B cell (primary cell): Measurements from ENCODE around the gene BIK. TPM values are rescaled to one million over a fixed set of nuclear protein-coding genes. Genes with fewer than 3 reads are reported as not detected.

ENCODE experiments used
- ATAC-seq: fragments of 200-7000 bp; cut with Tn5 transposase; one replicate; pipeline ENCODE4 v1.10.0; 2021; ENCODE audit warnings: low read depth, mild to moderate bottlenecking, moderate number of reproducible peaks, moderate library complexity
- CTCF ChIA-PET: fragments of 350-600 bp; sonication (Branson Sonifier 250); formaldehyde crosslinking; loops from one replicate; lab custom pipeline; 2021; ENCODE audit warnings: antibody characterized with exemption, inconsistent platforms; lab: Charles Lee
- POLR2A ChIA-PET: fragments of 350-600 bp; sonication (Branson Sonifier 250); formaldehyde crosslinking; loops from one replicate; lab custom pipeline; 2021; ENCODE audit warnings: antibody characterized with exemption; lab: Charles Lee
- DNase-seq: peaks from one replicate; pipeline ENCODE4 v3.0.0; 2013
- H2AFZ ChIP-seq: 2 replicates; pipeline ENCODE4 v1.6.1; 2012; ENCODE audit warnings: mild to moderate bottlenecking, low read depth, low read length; ENCODE audit not compliant: insufficient read depth, poor library complexity, severe bottlenecking
- H3K27ac ChIP-seq, 2 donors: 1 replicate in 1 of 2; 2 replicates in 1 of 2; pipeline ENCODE4 v1.5.1; 2012 to 2013; ENCODE audit warnings: low read length in 2 of 2, mild to moderate bottlenecking in 2 of 2, moderate library complexity in 1 of 2
- H3K27me3 ChIP-seq, 4 experiments: fragments of 200-600 bp in 1 of 4; sonication (generic) in 1 of 4; replicated peaks in 1 of 4; 1 replicate in 2 of 4; 2 replicates in 2 of 4; pipeline versions ENCODE4 v1.6.1 to v1.7.0; 2013 to 2016; ENCODE audit warnings: low read length in 3 of 4, mild to moderate bottlenecking in 2 of 4, mixed read lengths in 1 of 4, moderate library complexity in 1 of 4; ENCODE audit not compliant: insufficient read depth in 4 of 4, control insufficient read depth in 3 of 4; ENCODE audit errors: control extremely low read depth in 1 of 4
- H3K36me3 ChIP-seq, 2 experiments: replicated peaks in 1 of 2; 1 replicate in 1 of 2; 2 replicates in 1 of 2; pipeline versions ENCODE4 v1.6.1 to v1.7.1; 2013; ENCODE audit warnings: low read length in 1 of 2; ENCODE audit not compliant: insufficient read depth in 2 of 2, control insufficient read depth in 1 of 2; ENCODE audit errors: control extremely low read depth in 1 of 2, extremely low read depth in 1 of 2
- H3K4me1 ChIP-seq, 2 donors: fragments of 200-600 bp in 1 of 2; sonication (generic) in 1 of 2; 1 replicate in 1 of 2; 2 replicates in 1 of 2; pipeline versions ENCODE4 v1.5.1 to v1.6.1; 2013 to 2017; ENCODE audit warnings: low read length in 2 of 2; ENCODE audit not compliant: control insufficient read depth in 2 of 2, insufficient read depth in 2 of 2
- H3K4me2 ChIP-seq: replicated peaks from 2 replicates; pipeline ENCODE3; 2012; ENCODE audit warnings: mild to moderate bottlenecking, low read depth, low read length; ENCODE audit not compliant: poor library complexity, severe bottlenecking
- H3K4me3 ChIP-seq, 5 experiments: fragments of 200-600 bp in 1 of 5; sonication (generic) in 1 of 5; 1 replicate in 3 of 5; 2 replicates in 2 of 5; pipeline versions ENCODE4 v1.5.1 to v1.7.0; 2011 to 2016; ENCODE audit warnings: low read length in 4 of 5, mild to moderate bottlenecking in 4 of 5, low read depth in 2 of 5, control low read depth in 1 of 5, moderate library complexity in 1 of 5; ENCODE audit not compliant: insufficient read depth in 1 of 5; ENCODE audit errors: control extremely low read depth in 1 of 5, extremely low read depth in 1 of 5
- H3K79me2 ChIP-seq: fragments of 200-600 bp; sonication (generic); one replicate; pipeline ENCODE4 v1.6.0; 2016; ENCODE audit warnings: low read length; ENCODE audit not compliant: control insufficient read depth, insufficient read depth
- H3K9ac ChIP-seq: fragments of 200-600 bp; sonication (generic); 2 replicates; pipeline ENCODE4 v1.6.1; 2017; ENCODE audit warnings: mild to moderate bottlenecking, low read length, moderate library complexity
- H3K9me3 ChIP-seq, 3 donors: one replicate each; pipeline versions ENCODE4 v1.6.1 to v1.7.1; 2013; ENCODE audit warnings: low read length in 2 of 3; ENCODE audit not compliant: control insufficient read depth in 2 of 3, insufficient read depth in 1 of 3; ENCODE audit errors: control extremely low read depth in 1 of 3
- H4K20me1 ChIP-seq: 2 replicates; pipeline ENCODE4 v1.6.0; 2012; ENCODE audit warnings: mild to moderate bottlenecking, low read length; ENCODE audit not compliant: insufficient read depth, control insufficient read depth, poor library complexity, severe bottlenecking
- H3K27ac Mint-ChIP-seq: one replicate; pipeline ENCODE4 v1.8.0; 2021; ENCODE audit warnings: mixed read lengths
- H3K27me3 Mint-ChIP-seq: one replicate; pipeline ENCODE4 v1.8.0; 2021; ENCODE audit warnings: mixed read lengths
- H3K4me1 Mint-ChIP-seq: one replicate; pipeline ENCODE4 v1.8.0; 2021; ENCODE audit warnings: mixed read lengths
- H3K4me3 Mint-ChIP-seq: one replicate; pipeline ENCODE4 v1.8.0; 2021; ENCODE audit warnings: mixed read lengths
- H3K9me3 Mint-ChIP-seq: one replicate; pipeline ENCODE4 v1.8.0; 2022; ENCODE audit warnings: mixed read lengths; ENCODE audit not compliant: insufficient read depth
- CTCF ChIP-seq: fragments of 200-600 bp; IDR thresholded peaks from one replicate; pipeline ENCODE4 v1.8.0; 2022; ENCODE audit warnings: antibody characterized with exemption, mild to moderate bottlenecking
- EZH2 ChIP-seq: IDR thresholded peaks from 2 replicates; pipeline ENCODE4 v1.6.1; 2012; ENCODE audit warnings: borderline replicate concordance, low read depth, mild to moderate bottlenecking, moderate library complexity, low read length; ENCODE audit not compliant: insufficient read depth, poor library complexity, severe bottlenecking
- WGBS: methylation state at CpG from one replicate; pipeline ENCODE4 v1.1.5; 2013; ENCODE audit warnings: missing lambda C conversion rate; ENCODE audit not compliant: insufficient coverage; 5-methylcytosine and 5-hydroxymethylcytosine counted together
- intact Hi-C: fragments of 100-400 bp; cut with micrococcal nuclease; formaldehyde crosslinking; loops from one replicate; pipeline ENCODE4 v1.10.0; 2022
- polyA plus RNA-seq: library from polyadenylated mRNA; depleted of rRNA; stranded (reverse); fragments of >200 nt; gene quantifications from 2 replicates; pipeline ENCODE4 v1.2.3, GENCODE V29; 2012
- total RNA-seq, 2 donors: library from RNA; stranded (reverse); fragments of 120-200 nt in 1 of 2; gene quantifications; 1 replicate in 1 of 2; 2 replicates in 1 of 2; pipeline versions ENCODE4 v1.2.3 to v1.2.4, GENCODE V29; 2013 to 2022

The BIK gene
- total and polyA plus RNA-seq, 2 donors (not counting 1 experiment from before 2014, with no cell fraction given): 1.3 to 2.7 TPM

DNA sequence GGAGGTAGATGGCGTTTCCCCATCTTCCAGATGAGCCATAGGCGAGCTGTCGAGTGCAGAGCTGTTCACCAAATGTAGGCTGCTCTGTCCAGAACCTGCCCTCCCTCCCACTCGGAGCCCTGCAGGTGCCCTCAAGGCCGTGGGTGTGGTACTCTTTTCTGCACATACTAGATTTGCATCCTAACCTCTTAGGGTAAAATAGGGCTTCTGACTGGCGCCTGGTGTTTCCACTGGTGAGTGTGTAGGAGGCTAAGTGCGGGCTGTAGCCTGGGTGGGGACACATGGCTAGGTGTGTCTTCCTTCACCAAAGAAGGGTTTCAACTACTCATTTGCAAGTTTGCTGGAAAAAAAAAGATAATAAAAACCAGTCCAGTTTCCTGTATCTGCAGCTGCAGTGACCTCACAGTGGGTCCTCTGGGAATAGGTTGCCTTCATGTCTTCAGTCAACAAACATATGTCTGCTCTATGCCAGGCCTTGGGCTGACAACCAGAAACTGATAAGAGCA is 8.5 kb downstream of the BIK start:
- Histone ChIP-seq H3K79me2 (no peaks in the 10 kb centered on the region), H4K20me1 (peaks cover 8% of the 10 kb centered on the region), H3K4me3 (peak overlapping the region in 2 of 5 experiments; percentile 7 to 22), H3K9ac (peak overlapping the region; percentile 25), H3K4me1 (peaks cover 67 to 82% of the 10 kb centered on the region in 2 donors), H3K4me2 (peak overlapping the region; percentile 59), H3K27ac (no peak overlapping the region), H2AFZ (no peak overlapping the region), H3K36me3 (no peaks in the 10 kb centered on the region), H3K27me3 (peaks cover 0 to 50% (median 18%) of the 10 kb centered on the region in 4 experiments), H3K9me3 (peaks cover 0 to 12% (median 0%) of the 10 kb centered on the region in 3 donors)
- intact Hi-C loops: no loop called here
- POLR2A ChIA-PET: no interaction called here
- Mint-ChIP-seq H3K27me3 (peaks cover 35% of the 10 kb centered on the region), H3K4me3 (peak overlapping the region; percentile 68), H3K4me1 (peaks cover 62% of the 10 kb centered on the region), H3K27ac (peak overlapping the region; percentile 61), H3K9me3 (no peaks in the 10 kb centered on the region)
- peak; percentile 72 for DNase-seq
- ATAC-seq: peak; percentile 74
- no peak for TF ChIP-seq EZH2
- no peak for TF ChIP-seq CTCF
- CTCF ChIA-PET: interaction anchor here (0.9 to 1.6 kb wide), 2 partner anchors 18 to 251 kb away, joined by 4 to 5 read pairs; no protein-coding TSS in a partner anchor
- WGBS: 25% methylated on average over 4 of the region's 7 CpGs

GRCh38 chr22:43126501-43127165 is 16.1 kb downstream of the BIK start:
- Histone ChIP-seq H3K4me1 (peaks cover 34 to 42% of the 10 kb centered on the region in 2 donors), H3K4me2 (no peak overlapping the region), H3K27me3 (peaks cover 0 to 36% (median 15%) of the 10 kb centered on the region in 4 experiments), H3K9ac (no peak overlapping the region), H3K4me3 (no peak overlapping the region), H3K36me3 (peaks cover 0 to 2% of the 10 kb centered on the region in 2 experiments), H3K9me3 (peaks cover 0 to 7% (median 0%) of the 10 kb centered on the region in 3 donors), H4K20me1 (peaks cover 22% of the 10 kb centered on the region), H3K79me2 (no peaks in the 10 kb centered on the region), H2AFZ (no peak overlapping the region), H3K27ac (no peak overlapping the region)
- ChIA-PET CTCF (interaction anchor here (3.8 kb wide), 1 partner anchor 9 kb away, joined by 14 read pairs; no protein-coding TSS in a partner anchor), POLR2A (interaction anchor here (0.7 to 0.9 kb wide), 3 partner anchors 10 to 1180 kb away, joined by 5 to 8 read pairs (median 5); partner anchors contain the start of gene CENPM)
- TF ChIP-seq EZH2 (no peak), CTCF (no peak)
- Mint-ChIP-seq H3K9me3 (no peaks in the 10 kb centered on the region), H3K27ac (no peak overlapping the region), H3K4me3 (no peak overlapping the region), H3K4me1 (peaks cover 25% of the 10 kb centered on the region), H3K27me3 (peaks cover 12% of the 10 kb centered on the region)
- DNase-seq (no peak), ATAC-seq (no peak)
- intact Hi-C loops: no loop called here
- 60% methylated on average over 3 of the region's 5 CpGs for WGBS
